Mesothelial cell of epicardium (in vitro differentiated cells): ENCODE measurements around the gene DNAJC8. TPM values are rescaled to one million over a fixed set of nuclear protein-coding genes. Genes with fewer than 3 reads are reported as not detected.
A peak's percentile ranks its signal among the peaks of the same experiment; 100 is the strongest.

Experiments used
- DNase-seq, 2 experiments: peaks; one replicate each; pipeline ENCODE4 v3.0.0; 2021; ENCODE audit warnings: low spot score in 2 of 2; ENCODE audit not compliant: unreplicated experiment in 2 of 2
- H3K27ac Mint-ChIP-seq: 2 replicates; pipeline ENCODE4 v1.8.0; 2021; ENCODE audit warnings: mixed read lengths
- H3K27me3 Mint-ChIP-seq: 2 replicates; pipeline ENCODE4 v1.8.0; 2021; ENCODE audit warnings: low read depth, mixed read lengths
- H3K36me3 Mint-ChIP-seq: 2 replicates; pipeline ENCODE4 v1.8.0; 2021; ENCODE audit warnings: mixed read lengths
- H3K4me1 Mint-ChIP-seq: 2 replicates; pipeline ENCODE4 v1.8.0; 2021; ENCODE audit warnings: mixed read lengths
- H3K4me3 Mint-ChIP-seq: 2 replicates; pipeline ENCODE4 v1.8.0; 2021; ENCODE audit warnings: mild to moderate bottlenecking, moderate library complexity, mixed read lengths
- H3K9me3 Mint-ChIP-seq: 2 replicates; pipeline ENCODE4 v1.8.0; 2021; ENCODE audit warnings: mixed read lengths
- total RNA-seq: library from RNA; stranded (reverse); gene quantifications from 3 replicates; pipeline ENCODE4 v1.2.1, GENCODE V29; 2021
- TF ChIP-seq, protein P1 (sequence below): fragments of 200-600 bp; sonication (generic); IDR thresholded peaks from one replicate; pipeline ENCODE4 v1.5.0; 2021; ENCODE audit warnings: antibody characterized with exemption; ENCODE audit not compliant: unreplicated experiment

The DNAJC8 gene
- total RNA-seq, 1 donor from 2014 or later = 79.7 TPM

DNA sequence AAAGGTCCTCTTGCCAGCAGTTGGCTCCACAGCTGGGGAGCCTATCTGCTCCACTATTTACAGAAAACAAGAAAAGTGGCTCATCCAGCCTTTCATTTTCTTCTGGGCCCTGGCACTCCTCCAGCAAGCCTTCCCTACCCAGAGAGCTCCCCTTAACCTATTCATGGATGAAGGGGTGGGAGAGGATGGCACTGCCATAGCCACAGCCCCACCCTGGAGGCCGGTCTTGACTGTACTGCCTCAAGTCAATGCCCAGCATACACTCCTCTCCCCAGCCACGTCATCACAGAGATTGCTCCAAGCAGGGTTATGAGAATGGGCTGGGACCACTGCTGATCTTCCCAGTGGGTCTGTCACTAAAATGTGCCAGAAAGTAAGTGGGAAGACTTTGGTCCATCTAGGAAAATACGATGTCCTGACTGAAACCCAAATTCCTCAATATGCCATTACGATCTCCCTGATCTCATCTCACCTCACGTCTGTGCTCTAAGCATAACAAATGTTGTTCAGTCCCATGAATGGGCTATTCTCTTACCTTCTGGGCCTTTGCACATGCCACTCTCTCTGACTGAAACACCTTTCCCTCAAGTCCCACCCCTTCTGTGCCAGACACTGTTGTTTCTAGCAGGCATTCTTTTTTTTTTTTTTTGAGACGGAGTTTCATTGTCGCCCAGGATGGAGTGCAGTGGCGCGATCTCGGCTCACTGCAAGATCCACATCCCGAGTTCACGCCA lies 35.0 kb downstream of the DNAJC8 start:
- no peak overlapping the region for H3K4me3 Mint-ChIP-seq
- no peak for DNase-seq
- no peaks in the 10 kb centered on the region for H3K9me3 Mint-ChIP-seq
- H3K27ac Mint-ChIP-seq = peak overlapping the region; percentile 47
- H3K36me3 Mint-ChIP-seq = peaks cover 26% of the 10 kb centered on the region
- H3K4me1 Mint-ChIP-seq = peaks cover 13% of the 10 kb centered on the region
- no peaks in the 10 kb centered on the region for H3K27me3 Mint-ChIP-seq
- TF ChIP-seq, protein P1, sequence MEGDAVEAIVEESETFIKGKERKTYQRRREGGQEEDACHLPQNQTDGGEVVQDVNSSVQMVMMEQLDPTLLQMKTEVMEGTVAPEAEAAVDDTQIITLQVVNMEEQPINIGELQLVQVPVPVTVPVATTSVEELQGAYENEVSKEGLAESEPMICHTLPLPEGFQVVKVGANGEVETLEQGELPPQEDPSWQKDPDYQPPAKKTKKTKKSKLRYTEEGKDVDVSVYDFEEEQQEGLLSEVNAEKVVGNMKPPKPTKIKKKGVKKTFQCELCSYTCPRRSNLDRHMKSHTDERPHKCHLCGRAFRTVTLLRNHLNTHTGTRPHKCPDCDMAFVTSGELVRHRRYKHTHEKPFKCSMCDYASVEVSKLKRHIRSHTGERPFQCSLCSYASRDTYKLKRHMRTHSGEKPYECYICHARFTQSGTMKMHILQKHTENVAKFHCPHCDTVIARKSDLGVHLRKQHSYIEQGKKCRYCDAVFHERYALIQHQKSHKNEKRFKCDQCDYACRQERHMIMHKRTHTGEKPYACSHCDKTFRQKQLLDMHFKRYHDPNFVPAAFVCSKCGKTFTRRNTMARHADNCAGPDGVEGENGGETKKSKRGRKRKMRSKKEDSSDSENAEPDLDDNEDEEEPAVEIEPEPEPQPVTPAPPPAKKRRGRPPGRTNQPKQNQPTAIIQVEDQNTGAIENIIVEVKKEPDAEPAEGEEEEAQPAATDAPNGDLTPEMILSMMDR = no peak

DNA sequence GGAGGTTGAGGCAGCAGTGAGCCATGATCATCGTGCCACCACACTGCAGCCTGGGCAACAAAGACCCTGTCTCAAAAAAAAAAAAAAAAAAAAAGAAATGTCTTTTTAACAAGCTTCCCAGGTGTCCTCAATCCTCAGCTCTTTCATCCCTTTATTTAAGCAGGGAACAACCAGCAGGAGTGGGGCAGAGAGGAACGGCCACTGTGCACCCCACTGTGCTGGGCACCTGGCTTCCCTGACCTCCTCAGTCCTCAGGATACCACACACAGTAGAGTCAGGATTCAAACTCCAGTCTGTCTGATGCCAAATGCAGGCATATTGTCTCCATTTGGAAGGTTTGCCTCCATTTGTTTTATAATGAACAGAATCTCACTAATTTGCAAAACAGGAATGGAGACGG lies 36.5 kb downstream of the DNAJC8 start:
- Mint-ChIP-seq H3K27ac (peak overlapping the region; percentile 77), H3K27me3 (no peaks in the 10 kb centered on the region), H3K9me3 (no peaks in the 10 kb centered on the region), H3K4me1 (peaks cover 13% of the 10 kb centered on the region), H3K4me3 (no peak overlapping the region), H3K36me3 (peaks cover 24% of the 10 kb centered on the region)
- DNase-seq = no peak
- TF ChIP-seq, protein P1 = no peak

DNA sequence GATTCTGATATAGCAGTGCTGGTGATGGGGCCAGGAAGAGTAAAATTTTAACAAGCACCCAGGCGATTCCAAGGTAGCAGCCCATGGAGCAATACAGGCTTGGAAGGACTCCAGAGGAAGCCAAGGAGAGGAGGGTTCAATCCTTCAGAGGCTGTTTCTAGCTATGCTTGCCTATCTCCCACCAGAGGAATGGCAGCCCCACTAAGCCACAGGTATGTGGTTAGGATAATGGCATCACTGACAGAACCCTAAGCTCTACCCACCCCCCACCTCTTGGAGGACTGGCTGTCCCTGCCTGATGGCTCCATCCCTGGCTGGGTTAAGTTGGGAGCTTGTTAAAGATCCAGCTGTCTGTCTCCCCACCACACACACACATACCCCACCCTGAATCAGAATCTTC lies 37.0 kb downstream of the DNAJC8 start:
- Mint-ChIP-seq H3K9me3 (no peaks in the 10 kb centered on the region), H3K36me3 (peaks cover 19% of the 10 kb centered on the region), H3K4me3 (no peak overlapping the region), H3K27me3 (no peaks in the 10 kb centered on the region), H3K27ac (no peak overlapping the region), H3K4me1 (peaks cover 13% of the 10 kb centered on the region)
- TF ChIP-seq, protein P1 = no peak
- DNase-seq = no peak

DNA sequence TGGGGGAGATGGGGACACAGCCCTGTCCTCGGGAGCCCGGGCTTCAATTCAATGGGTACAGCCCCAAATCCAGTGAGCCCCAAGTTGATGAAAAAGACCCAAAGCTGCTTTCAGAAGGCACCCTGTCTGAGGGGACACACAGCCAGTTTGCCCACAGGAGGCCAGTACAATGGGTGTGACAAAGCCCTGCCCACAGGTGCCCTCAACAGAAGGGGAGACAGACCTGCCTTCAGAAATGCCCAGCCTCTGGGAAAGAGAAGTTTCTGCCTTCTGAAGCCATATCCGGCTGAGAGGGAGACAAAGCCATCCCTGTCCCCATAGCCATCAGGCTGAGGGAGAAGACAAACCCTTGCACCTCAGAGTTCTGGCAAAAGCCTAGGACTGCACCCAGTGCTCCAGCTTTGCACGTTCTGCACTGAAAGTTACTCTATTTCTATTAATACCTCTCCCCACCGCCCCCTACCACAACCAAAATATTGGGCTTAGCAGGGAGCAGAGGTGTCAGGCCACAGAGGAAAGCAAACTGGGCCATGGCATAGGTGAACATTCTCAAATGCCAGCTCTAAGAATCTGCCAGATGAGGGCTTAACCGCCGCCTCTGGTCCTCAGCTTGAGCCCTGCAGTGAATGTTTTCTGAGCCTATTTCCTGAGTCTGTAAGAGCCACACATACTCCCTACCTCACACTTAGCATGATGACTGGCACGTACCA lies 38.3 kb downstream of the DNAJC8 start:
- H3K27me3 Mint-ChIP-seq = no peaks in the 10 kb centered on the region
- H3K36me3 Mint-ChIP-seq = peaks cover 9% of the 10 kb centered on the region
- peaks cover 15% of the 10 kb centered on the region for H3K4me1 Mint-ChIP-seq
- no peaks in the 10 kb centered on the region for H3K9me3 Mint-ChIP-seq
- no peak overlapping the region for H3K27ac Mint-ChIP-seq
- no peak overlapping the region for H3K4me3 Mint-ChIP-seq
- no peak for DNase-seq
- TF ChIP-seq, protein P1 = no peak

DNA sequence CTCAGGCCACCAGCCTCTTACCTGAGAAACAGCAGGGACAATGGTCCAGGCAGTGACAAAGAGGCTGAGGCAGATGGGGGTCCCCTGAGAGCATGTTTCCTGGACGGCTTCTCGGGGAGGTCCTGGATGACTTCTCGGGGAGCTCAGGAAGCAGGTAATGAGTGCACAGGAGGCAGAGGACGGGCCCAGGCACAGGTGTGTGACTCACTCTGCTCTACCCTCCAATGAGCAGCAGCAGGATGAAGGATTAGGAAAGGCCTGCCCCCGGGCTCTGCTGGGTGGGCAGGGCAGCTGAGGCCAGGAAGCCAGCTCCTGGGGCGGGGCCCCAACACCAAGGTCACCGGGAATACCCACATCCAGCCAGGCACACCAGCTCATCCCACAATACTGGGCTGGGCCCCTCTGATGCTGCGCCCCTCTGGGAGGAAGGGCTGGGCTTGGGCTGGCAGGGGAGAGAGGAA lies 39.1 kb downstream of the DNAJC8 start:
- H3K36me3 Mint-ChIP-seq = peaks cover 3% of the 10 kb centered on the region
- TF ChIP-seq, protein P1 = no peak
- H3K27me3 Mint-ChIP-seq = no peaks in the 10 kb centered on the region
- no peak for DNase-seq
- H3K4me3 Mint-ChIP-seq = no peak overlapping the region
- H3K9me3 Mint-ChIP-seq = no peaks in the 10 kb centered on the region
- peaks cover 15% of the 10 kb centered on the region for H3K4me1 Mint-ChIP-seq
- H3K27ac Mint-ChIP-seq = no peak overlapping the region
